HG03565 (cell line): ENCODE data around the gene STAT5B.
"Not testable (repeated sequence)": the region's sequence is repeated elsewhere in the genome, so short reads cannot be mapped to it uniquely, and the experiment has no call there.

Experiments
- ATAC-seq: cut with Tn5 transposase; IDR thresholded peaks from one replicate; pipeline ENCODE4 v1.9.1; 2021; ENCODE audit warnings: mild to moderate bottlenecking, moderate library complexity; ENCODE audit not compliant: unreplicated experiment

STAT5B gene

GRCh38 chr17:42200706-42201457 is 75.3 kb downstream of the STAT5B start:
- ATAC-seq: no peak

GRCh38 chr17:42199416-42200011 is 76.7 kb downstream of the STAT5B start:
- ATAC-seq: no peak

- no peak for ATAC-seq
Observed at GRCh38 chr17:42198897-42199296, 77.3 kb downstream of the STAT5B start.

- no peak for ATAC-seq
Observed at GRCh38 chr17:42197564-42198156, 78.5 kb downstream of the STAT5B start.

GRCh38 chr17:42193969-42194899 is 82.0 kb downstream of the STAT5B start, which contains the start of gene GHDC:
Gene GHDC (minus strand): TSS chr17:42194494. CDS start chr17:42193581, 913 bp downstream.
- ATAC-seq: peak; percentile 73

- ATAC-seq: no peak
Observed at GRCh38 chr17:42193216-42193968, 82.8 kb downstream of the STAT5B start.

- ATAC-seq: no peak
Observed at GRCh38 chr17:42192189-42193126, 83.7 kb downstream of the STAT5B start.

GRCh38 chr17:42191275-42191608 is 84.9 kb downstream of the STAT5B start:
- ATAC-seq: no peak

GRCh38 chr17:42190491-42191274 is 85.5 kb downstream of the STAT5B start:
- no peak for ATAC-seq

GRCh38 chr17:42189651-42189965 is 86.6 kb downstream of the STAT5B start:
- ATAC-seq: no peak

GRCh38 chr17:42188749-42189650 is 87.2 kb downstream of the STAT5B start:
- ATAC-seq: no peak

GRCh38 chr17:42187833-42188232 is 88.4 kb downstream of the STAT5B start:
- no peak for ATAC-seq

GRCh38 chr17:42186191-42186590 is 90.0 kb downstream of the STAT5B start:
- ATAC-seq: not testable (repeated sequence)

- ATAC-seq: no peak
Observed at GRCh38 chr17:42185621-42185930, 90.6 kb downstream of the STAT5B start.

GRCh38 chr17:42184713-42185620 is 91.2 kb downstream of the STAT5B start, which contains the start of gene HCRT:
Gene HCRT (minus strand): TSS chr17:42185452. CDS start chr17:42185365, 87 bp downstream.
- no peak for ATAC-seq
